GM19395 (cell line): ENCODE results near the gene PARN.

Experiments used
- ATAC-seq: cut with Tn5 transposase; IDR thresholded peaks from one replicate; pipeline ENCODE4 v1.9.1; 2021; ENCODE audit warnings: mild to moderate bottlenecking, moderate library complexity; ENCODE audit not compliant: unreplicated experiment

Gene PARN

DNA sequence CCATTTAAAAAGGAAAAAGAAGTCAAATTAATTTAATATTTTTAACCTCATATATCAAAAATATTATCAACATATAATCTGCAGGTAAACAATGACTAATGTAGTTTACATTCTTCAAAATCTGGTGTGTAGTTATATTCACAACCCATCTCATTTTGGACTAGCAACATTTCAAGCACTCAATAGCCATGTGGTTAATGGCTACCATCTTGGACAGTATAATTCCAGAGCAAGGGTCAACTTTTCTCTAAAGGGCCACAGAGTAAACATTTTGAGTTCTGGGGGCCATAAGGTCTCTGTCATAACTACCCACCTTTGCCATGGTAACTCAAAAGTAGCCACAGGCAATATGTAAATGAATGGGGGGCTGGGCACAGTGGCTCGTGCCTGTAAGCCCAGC lies 153.9 kb downstream of the PARN start:
- no peak for ATAC-seq

DNA sequence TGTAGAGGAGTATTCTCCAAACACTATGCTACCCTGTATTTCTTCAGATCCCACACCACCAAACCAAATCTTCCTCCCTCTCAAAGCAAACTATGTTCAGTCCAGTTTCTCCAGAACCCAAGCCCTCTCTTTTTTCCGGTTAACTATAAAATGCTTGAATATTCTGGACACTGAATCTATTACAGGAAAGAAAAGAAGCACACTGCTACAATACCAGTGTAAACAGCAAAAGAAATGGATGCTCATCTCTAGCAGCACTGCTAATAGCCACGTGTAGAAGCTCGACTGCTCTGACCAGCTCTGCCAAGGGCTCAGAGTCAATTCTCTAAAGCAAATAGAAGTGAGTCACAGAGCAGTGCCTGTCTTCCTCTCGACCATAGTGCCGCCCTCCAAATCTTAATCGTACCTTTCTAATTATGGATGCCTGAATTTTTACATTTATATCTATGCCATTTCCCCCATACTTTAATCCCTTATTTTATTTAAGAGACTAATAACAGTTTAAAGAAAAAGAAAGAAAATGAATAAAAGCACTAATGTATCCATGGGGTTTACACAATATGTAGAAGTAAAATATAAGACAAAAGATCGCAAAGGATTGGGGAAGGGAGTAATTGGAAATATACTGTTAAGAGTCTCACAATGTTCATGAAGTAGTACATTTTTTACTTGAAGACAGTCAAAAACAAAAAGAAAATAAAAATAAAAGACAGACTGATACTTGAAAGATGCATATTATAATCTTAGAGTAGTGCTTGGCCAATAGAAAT lies 154.5 kb downstream of the PARN start:
- ATAC-seq, result no peak

DNA sequence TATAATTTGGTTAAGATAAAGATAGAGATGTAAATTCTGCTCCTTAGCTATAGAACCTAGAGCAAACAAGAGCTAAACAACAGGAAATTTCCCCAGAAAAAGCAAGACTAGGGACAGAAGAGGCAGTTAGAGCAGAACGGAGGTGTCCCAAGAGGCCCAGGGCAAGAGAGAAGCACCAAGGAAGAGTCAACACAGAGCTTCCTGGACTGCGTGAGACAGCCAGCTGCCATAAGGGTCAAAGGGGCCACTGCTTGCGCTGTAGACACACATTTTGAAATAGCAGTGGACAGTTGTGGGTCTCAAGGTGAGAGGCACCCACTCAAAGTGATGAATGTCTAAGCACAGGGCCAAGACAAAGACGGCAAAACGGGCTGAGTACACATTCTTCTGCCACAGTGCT lies 156.6 kb downstream of the PARN start:
- ATAC-seq, result no peak

DNA sequence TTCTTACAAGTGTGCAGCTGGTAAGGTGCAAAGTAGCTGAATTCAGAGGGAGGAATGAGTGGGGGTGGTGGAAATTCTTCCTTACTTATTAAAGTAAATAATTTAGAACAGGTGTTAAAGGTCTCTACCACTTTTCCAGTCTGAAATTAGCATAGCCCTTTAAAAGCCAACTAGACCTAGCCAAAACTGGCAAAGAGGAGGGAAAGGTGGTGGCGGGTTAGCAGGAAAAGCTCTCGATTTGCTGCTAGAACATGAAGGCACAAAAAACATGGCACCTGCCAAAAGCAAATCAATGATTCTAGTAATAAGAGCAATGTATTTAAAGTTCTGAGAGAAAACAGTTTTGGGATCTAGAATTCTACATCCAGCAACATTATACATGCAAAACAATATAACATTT lies 157.7 kb downstream of the PARN start:
- no peak for ATAC-seq

DNA sequence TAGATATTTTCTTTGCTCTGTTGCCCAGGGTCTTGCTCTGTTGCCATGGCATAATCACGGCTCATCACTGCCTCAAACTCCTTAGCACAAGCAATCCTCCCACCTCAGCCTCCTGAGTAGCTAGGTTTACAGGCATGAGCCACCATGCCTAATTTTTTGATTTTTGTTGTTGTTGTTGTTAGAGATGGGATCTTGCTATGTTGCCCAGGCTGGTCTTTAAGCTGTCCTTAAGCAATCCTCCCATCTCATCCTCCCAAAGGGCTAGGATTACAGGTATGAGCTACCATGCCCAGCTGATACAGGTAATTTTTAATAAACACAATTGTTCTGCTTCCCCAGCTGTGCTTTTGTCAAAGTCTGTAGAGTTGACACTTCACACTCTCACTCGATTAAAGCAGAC lies 159.3 kb downstream of the PARN start:
- no peak for ATAC-seq

DNA sequence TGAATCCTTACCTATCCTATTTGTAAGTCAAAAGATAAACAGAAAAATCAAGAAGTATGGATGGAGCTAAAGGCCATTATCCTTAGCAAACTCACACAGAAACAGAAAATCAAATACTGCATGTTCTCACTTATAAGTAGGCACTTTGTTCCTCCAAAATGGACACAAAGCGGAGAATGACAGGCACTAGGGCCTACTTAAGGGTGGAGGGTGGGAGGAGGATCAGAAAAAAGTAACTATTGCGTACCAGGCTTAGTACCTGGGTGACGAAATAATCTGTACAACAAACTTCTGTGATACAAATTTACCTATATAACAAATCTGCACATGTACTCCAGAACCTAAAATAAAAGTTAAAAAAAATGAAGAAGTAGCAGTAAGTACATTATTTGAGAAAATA lies 164.3 kb downstream of the PARN start:
- ATAC-seq, result no peak

DNA sequence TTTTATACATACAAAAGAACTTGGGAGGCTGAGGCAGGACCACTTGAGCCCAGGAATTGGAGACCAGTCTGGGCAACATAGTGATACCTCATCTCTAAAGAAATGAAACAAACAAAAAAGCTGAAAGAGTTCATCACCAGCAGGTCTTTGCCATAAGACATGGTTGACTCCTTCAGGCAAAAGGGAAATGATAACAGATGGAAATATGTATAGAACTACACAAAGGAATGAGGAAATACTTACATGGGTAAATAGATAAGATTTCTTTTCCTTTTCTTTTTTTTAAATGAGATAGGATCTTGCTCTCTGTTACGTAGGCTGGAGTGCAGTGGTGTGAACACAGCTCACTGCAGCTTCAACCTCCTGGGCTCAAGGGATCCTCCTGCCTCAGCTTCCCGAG lies 165.3 kb downstream of the PARN start:
- ATAC-seq, result no peak

DNA sequence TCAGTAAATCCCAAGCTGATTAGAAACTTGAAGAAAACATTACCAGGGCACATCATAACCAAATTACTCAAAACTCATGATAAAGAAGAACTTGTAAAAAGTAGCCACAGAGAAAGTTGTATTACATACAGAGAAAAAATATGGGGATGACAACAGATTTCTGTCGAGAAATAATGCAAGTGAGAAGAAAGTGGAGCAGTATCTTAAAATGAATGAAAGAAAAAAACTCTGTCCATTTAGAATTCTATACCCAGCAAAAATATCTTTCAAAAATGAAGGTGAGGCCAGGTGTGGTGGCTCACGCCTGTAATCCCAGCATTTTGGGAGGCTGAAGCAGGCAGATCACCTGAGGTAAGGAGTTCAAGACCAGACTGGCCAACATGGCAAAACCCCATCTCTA lies 165.9 kb downstream of the PARN start:
- ATAC-seq, result no peak

DNA sequence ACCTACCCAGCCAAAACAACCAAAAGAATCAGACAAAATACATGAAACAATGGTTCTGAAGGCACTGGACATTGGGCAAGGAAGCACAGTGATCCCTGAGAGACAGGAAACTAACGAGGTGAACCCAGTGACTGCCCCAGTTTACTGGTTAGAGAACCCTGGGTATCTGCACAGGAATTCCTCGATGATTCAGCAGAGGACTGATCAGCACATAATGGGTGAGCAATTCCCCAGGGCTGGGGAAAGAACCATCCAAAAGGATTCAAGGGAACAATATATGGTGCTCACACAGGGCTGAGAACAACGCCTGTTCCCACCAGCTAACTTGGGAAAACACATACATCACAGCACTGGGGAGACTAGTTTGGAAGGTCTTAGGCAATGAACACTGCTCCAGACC lies 167.2 kb downstream of the PARN start:
- ATAC-seq, result no peak

DNA sequence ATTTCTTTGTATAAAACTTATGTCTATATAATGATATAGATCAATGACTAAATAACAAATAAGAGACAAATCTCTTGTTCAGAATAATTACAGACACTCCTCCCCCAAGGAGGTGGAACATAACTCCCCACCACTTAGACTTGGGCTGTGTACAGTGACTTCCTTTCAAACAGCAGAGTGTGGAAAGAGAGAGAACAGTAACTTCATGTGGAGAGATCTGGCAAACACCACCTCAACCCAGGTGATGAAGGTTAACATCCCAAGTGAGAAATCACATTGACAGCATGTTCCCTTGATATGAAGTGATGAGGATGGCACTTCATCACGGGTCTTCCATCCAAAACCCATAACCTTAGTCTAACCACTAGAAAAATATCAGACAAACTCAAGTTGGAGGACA lies 169.3 kb downstream of the PARN start:
- no peak for ATAC-seq

DNA sequence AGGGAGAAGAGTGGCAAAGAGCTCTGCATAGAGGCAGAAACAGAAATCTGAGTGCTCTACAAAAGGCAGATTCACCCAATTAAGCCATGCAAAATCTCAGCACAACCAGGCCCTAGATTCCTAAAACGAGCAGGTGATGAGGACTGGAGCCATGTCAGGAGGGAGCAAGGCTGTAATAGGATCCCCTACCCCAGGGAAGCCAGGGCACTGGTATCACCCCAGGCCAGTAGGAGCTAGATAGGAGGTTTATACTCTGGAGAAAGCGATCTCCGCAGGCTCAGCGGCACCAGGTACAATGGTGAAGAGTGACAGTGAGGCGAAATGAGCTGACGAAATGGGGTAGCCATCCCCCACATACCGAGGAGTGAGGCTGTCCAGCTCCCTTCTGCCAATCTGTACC lies 171.5 kb downstream of the PARN start:
- no peak for ATAC-seq

DNA sequence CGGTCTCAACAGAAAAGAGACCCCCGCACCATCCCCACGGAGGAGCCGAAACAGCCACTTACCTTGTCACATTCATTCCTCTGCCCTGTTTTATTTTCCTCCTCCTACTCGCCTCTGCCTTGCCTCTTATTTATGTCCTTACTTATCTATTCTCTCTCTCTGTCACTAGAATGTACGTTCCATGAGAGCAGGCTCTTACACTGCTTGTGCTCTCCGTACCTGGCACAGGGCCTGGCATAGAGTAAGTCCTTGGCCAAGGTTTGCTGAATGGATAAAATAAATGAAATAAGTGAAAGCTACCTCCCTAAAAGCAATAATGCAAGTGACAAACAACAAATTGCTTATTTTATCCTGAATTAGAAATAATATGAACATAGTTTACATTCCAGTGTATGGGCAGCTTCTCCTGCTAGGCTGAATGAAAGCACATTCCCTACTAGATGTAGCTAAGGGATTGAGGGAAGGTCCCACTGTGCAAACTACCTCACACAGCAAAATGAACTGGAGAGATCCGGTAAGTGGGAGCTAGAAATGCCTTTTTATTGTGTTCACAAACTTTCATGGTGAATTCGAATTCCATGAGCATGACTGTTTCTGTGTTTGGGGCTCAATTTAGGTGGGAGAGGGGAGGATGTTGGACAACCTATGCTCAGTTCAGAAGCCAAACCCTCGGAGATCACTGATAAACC lies 173.1 kb downstream of the PARN start:
- no peak for ATAC-seq

DNA sequence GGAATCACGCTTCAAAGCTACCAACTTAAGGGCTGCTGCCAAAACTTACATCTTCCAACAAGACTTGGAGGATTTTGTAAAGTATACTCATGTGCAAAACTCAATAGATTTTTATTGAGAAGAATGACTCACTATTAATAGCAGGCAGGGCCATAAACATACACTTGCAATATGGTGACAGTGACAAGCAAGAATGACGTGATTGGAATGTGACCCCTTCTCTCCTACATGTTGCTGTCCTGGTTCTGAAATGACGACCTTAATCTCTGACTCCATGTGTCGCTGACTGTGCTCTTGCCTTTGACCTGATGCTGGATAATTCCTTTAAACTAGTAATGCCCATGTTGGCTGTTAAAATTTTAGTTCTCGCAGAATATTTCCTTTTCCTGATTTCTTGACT lies 174.5 kb downstream of the PARN start:
- ATAC-seq, result no peak

DNA sequence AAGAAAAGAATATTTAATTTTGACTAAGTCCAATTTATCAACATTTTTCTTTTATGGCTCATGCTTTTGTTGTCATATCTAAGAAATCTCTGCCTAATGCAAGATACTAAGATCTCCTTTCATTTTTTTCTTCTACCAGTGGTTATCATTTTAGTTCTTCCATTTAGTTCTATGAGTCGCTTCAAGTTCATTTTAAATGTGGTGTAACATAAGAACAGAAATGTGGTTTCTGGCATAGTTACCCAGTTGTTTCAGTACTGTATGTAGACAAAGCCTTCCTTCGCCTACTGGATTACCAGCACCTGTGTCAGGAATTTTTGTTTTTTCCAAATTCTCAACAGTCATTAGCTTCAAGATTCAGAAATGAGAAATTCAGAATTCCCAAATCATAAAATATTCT lies 175.7 kb downstream of the PARN start:
- ATAC-seq, result no peak

DNA sequence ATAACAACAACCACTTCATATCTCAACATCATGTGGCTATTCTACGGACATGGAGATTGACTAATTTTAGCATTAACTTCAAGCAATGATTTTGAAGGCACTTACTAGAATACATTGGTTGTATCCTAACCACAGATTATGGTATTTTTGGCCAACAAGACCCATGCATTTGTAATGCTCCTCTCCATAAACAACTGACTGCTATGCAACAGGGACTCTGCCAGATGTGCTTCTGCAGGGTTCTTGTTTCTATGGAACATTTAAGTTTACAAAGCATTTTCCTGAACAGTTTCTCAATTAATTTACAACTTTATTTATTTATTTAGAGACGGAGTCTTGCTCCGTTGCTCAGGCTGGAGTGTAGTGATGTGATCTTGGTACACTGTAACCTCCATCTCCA lies 178.0 kb downstream of the PARN start:
- no peak for ATAC-seq

DNA sequence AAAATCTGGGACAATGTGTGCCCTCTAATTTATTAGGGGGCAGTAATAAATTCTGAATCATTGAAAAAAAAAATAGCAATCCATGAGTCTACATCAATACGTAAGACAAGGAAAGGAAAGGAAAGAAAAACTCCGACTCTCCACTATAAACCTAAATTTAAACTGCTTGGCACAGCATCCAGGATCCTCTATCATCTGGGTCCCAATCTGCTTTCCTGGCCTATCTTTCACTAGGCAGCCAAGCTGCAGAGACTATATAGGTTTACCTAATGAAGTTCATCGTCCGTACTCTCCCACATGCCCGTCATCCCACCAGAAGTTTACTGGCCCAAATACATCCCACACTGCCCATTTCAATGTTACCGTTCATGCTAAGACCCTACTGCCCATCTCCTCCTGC lies 179.2 kb downstream of the PARN start:
- no peak for ATAC-seq

DNA sequence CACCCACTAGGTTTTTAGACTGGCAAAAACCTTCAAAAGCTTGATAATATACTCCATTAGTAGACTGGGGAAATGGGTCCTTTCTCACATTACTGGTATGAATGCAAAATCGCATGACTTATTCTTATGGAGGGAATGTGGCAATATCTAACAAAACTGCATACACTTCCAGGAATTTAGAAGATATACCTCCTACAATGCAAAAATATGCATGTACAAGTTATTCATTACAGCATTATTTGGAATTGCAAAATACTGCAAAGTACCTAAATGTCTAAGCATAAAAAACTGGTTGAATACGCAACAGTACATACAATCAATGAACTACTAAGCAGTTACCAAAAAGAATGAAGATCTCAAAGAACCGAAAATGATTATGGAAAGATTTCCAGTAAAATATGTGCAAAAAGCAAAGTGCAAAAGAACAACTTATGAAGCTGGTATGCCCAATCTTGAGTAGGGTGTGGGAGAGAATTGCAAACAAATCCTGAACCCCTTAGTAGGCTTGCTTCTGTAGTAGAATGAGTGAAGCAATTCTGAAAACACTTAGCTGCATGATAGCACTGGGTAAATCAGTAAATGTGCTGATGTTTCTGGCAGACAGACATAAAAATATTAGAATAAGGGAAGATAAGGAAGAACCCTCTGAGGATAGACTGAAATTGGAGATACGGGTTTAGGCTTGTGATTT lies 180.1 kb downstream of the PARN start:
- no peak for ATAC-seq

DNA sequence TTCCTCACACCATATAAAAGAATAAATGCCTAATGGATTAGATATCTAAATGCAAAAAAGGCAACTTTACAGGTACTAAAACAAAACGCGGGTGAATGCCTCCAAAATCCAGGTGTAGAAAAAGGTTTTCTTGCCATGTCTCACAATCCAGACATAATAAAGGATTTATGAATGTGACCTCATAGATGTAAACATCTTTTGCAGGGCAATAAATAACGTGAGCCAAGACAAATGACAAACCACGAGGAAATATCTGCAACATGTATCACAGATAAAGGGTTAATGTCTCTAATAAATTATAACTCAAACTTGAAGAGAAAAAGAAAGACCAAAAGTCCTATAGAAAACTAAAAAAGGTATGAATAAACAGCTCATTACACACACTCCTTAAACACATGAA lies 180.7 kb downstream of the PARN start:
- ATAC-seq, result no peak

DNA sequence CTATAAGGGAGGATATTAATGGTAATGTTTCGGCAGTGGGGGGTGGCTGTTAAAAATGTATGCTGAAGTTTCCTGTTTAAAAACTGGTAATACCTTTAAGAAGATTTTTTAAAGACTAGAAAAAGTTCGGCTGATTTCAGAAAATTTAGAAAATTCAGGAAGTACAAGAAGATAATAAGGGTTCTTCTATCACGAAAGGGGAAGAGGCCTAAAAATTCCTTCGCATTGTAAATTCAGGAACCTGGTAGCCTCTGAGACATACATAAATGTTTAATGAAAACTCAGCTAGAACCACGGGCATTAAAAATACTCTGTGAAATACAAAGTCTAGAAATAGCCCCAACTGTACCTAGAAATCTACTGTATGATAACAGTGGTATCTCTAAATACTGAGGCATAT lies 181.2 kb downstream of the PARN start:
- no peak for ATAC-seq

DNA sequence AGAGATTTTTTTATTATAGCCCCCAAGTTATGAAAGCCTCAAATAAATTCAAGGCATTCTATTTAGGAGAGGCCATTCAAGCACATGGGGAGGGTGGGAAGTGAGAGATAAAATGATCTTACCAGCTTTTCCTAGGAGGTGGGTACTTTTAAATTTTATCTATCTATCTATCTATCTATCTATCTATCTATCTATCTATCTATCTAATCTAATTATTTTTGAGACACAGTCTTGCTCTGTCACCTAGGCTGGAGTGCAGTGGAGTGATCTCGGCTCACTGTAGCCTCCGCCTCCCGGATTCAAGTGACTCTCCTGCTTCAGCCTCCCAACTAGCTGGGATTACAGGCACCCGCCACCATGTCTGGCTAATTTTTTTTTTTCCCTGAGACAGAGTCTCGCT lies 182.3 kb downstream of the PARN start:
- ATAC-seq, result no peak

DNA sequence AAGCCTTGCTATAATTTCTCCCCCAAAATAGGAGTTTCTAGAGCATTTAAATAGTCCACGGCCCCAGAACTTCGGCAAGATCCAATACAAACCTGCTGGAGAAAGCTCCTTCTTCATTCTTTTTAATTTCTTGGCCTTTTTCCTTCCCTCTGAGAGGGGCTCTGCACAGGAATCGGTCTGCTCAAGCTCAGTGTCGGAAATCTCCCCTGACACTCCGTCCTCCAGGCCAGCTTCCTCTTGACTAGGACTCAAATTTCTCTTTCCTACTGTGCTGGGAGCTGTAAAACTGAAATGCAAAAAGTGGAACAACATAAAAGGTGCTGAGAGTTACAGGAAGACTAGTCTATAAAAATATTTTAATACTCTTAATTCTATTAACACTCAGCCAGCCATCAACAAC lies 183.3 kb downstream of the PARN start:
- no peak for ATAC-seq
